Neutrophil (primary cell): ENCODE data around the gene WDR48.

Source experiments
- H3K27ac ChIP-seq: fragments of 200-600 bp; sonication (generic); 2 replicates; pipeline ENCODE4 v1.5.1; 2016; ENCODE audit warnings: mild to moderate bottlenecking, moderate library complexity
- H3K27me3 ChIP-seq: fragments of 200-600 bp; sonication (generic); 2 replicates; pipeline ENCODE4 v1.6.0; 2016; ENCODE audit warnings: mild to moderate bottlenecking
- H3K36me3 ChIP-seq: fragments of 200-600 bp; sonication (generic); 2 replicates; pipeline ENCODE4 v1.5.1; 2017
- H3K4me1 ChIP-seq, 2 experiments: fragments of 200-600 bp in 1 of 2; sonication (generic) in 1 of 2; 1 replicate in 1 of 2; 2 replicates in 1 of 2; pipeline versions ENCODE4 v1.5.1 to v1.6.1; 2013 to 2016; ENCODE audit warnings: low read depth in 1 of 2, low read length in 1 of 2, mild to moderate bottlenecking in 1 of 2, moderate library complexity in 1 of 2; ENCODE audit not compliant: control insufficient read depth in 1 of 2, insufficient read depth in 1 of 2
- H3K4me3 ChIP-seq, 2 experiments: fragments of 200-600 bp in 1 of 2; sonication (generic) in 1 of 2; 1 replicate in 1 of 2; 2 replicates in 1 of 2; pipeline ENCODE4 v1.5.1; 2013 to 2016; ENCODE audit warnings: low read depth in 1 of 2, low read length in 1 of 2, mild to moderate bottlenecking in 1 of 2, moderate library complexity in 1 of 2
- H3K9me3 ChIP-seq: fragments of 200-600 bp; sonication (generic); 2 replicates; pipeline ENCODE4 v1.5.1; 2016
- TF ChIP-seq, protein P1 (sequence below): fragments of 200-600 bp; sonication (generic); IDR thresholded peaks from 2 replicates; pipeline ENCODE4 v1.5.1; 2016; ENCODE audit warnings: antibody characterized with exemption

WDR48 gene

DNA sequence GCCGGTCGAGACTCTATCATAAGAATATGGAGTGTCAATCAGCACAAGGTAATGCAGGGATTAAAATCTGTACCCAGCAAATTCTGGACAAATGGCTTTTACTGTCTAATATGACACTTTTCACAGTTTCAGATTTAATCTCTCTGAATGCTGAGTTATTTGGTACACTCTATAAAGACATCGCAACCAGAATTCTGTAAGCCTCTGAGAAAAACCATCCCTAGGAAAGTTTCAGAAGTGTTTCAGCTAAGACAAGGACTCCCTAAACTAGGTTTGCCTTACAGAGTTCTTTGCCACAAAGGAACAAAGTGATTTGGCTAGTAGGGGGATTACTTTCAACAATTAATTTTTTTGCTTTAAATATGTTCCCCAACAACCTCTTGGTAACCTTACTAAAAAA, 11.3 kb downstream of the WDR48 start:
- TF ChIP-seq, protein P1, sequence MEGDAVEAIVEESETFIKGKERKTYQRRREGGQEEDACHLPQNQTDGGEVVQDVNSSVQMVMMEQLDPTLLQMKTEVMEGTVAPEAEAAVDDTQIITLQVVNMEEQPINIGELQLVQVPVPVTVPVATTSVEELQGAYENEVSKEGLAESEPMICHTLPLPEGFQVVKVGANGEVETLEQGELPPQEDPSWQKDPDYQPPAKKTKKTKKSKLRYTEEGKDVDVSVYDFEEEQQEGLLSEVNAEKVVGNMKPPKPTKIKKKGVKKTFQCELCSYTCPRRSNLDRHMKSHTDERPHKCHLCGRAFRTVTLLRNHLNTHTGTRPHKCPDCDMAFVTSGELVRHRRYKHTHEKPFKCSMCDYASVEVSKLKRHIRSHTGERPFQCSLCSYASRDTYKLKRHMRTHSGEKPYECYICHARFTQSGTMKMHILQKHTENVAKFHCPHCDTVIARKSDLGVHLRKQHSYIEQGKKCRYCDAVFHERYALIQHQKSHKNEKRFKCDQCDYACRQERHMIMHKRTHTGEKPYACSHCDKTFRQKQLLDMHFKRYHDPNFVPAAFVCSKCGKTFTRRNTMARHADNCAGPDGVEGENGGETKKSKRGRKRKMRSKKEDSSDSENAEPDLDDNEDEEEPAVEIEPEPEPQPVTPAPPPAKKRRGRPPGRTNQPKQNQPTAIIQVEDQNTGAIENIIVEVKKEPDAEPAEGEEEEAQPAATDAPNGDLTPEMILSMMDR, result no peak
- H3K4me1 ChIP-seq, result no peaks in the 10 kb centered on the region
- H3K9me3 ChIP-seq, result no peaks in the 10 kb centered on the region
- no peak overlapping the region for H3K4me3 ChIP-seq
- H3K36me3 ChIP-seq, result peaks cover 27% of the 10 kb centered on the region
- H3K27ac ChIP-seq, result no peak overlapping the region
- no peaks in the 10 kb centered on the region for H3K27me3 ChIP-seq

- H3K27ac ChIP-seq, result no peak overlapping the region
- TF ChIP-seq, protein P1, result no peak
- no peaks in the 10 kb centered on the region for H3K9me3 ChIP-seq
- no peaks in the 10 kb centered on the region for H3K4me1 ChIP-seq
- H3K27me3 ChIP-seq, result no peaks in the 10 kb centered on the region
- H3K36me3 ChIP-seq, result peaks cover 42% of the 10 kb centered on the region
- H3K4me3 ChIP-seq, result no peak overlapping the region
Observed at GRCh38 chr3:39064646-39065045, 12.8 kb downstream of the WDR48 start.

DNA sequence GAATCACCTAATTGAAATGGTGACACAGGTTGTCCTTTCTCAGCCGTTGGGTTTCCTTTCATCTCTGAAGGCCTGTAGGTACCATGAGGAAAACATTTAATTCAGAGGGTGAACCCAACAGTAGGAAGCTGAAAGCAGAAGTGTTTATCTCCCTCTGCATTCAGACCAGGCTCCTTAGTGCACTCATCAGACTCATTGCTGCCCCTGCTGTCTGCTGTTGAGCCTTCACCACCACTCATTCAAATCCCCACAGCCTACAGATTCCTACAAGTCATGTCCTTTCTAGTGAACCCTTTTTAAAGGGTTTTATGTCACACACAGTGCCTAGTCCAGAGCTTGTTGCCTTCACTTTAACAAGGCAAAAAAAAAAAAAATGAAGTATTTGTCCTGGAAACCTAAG, 13.4 kb downstream of the WDR48 start:
- H3K36me3 ChIP-seq, result peaks cover 47% of the 10 kb centered on the region
- H3K4me3 ChIP-seq, result no peak overlapping the region
- TF ChIP-seq, protein P1, result no peak
- no peak overlapping the region for H3K27ac ChIP-seq
- H3K4me1 ChIP-seq, result no peaks in the 10 kb centered on the region
- H3K27me3 ChIP-seq, result no peaks in the 10 kb centered on the region
- H3K9me3 ChIP-seq, result no peaks in the 10 kb centered on the region

DNA sequence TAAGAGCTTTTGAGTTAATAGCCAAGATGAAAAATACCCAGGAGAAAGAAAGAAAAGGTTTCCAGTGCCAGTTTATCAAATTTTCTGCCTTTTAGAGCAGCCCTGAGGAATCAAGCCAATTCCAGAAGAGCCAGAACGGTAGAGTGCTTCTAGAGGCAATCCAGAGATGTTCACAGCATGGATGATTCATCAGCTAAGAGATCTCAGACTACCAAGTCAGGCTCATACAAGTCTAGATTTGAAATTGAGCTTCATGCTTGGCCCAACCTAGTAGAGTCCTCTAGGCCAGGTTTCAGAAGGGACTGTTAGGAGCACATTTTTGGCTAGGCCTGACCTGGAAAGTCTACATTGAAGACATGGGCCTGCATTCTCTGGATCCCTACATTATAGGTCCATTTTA, 15.5 kb downstream of the WDR48 start:
- no peaks in the 10 kb centered on the region for H3K4me1 ChIP-seq
- H3K27me3 ChIP-seq, result no peaks in the 10 kb centered on the region
- peaks cover 67% of the 10 kb centered on the region for H3K36me3 ChIP-seq
- TF ChIP-seq, protein P1, result no peak
- H3K9me3 ChIP-seq, result no peaks in the 10 kb centered on the region
- no peak overlapping the region for H3K27ac ChIP-seq
- no peak overlapping the region for H3K4me3 ChIP-seq

DNA sequence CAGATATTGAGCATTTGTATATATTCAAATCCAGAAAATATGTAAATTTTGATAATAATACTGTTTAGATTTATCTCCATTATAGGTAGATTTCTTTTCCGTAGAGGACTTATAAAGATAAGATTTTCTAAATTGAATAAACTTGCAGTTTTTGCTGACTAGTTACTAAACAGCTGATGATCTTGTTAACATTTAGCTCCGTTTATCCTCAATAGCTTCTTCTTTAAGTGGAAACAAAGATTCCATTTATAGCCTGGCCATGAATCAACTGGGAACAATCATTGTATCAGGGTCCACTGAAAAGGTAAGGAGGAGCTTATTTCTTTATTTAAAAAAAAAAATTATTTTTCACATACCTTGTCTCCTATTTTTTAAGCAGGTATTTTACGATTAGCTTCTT, 16.7 kb downstream of the WDR48 start:
- peaks cover 76% of the 10 kb centered on the region for H3K36me3 ChIP-seq
- no peaks in the 10 kb centered on the region for H3K9me3 ChIP-seq
- no peaks in the 10 kb centered on the region for H3K4me1 ChIP-seq
- no peak overlapping the region for H3K27ac ChIP-seq
- TF ChIP-seq, protein P1, result no peak
- no peak overlapping the region for H3K4me3 ChIP-seq
- H3K27me3 ChIP-seq, result no peaks in the 10 kb centered on the region

- H3K27me3 ChIP-seq, result no peaks in the 10 kb centered on the region
- no peaks in the 10 kb centered on the region for H3K4me1 ChIP-seq
- no peak overlapping the region for H3K4me3 ChIP-seq
- H3K27ac ChIP-seq, result no peak overlapping the region
- H3K9me3 ChIP-seq, result no peaks in the 10 kb centered on the region
- TF ChIP-seq, protein P1, result no peak
- peaks cover 92% of the 10 kb centered on the region for H3K36me3 ChIP-seq
Observed at GRCh38 chr3:39075910-39076309, 24.1 kb downstream of the WDR48 start.
